Brain pericyte (primary cell): ENCODE results near the gene PNMA8A.
"Not testable (repeated sequence)": the region's sequence is repeated elsewhere in the genome, so short reads cannot be mapped to it uniquely, and the experiment has no call there.

Experiments used
- DNase-seq: peaks from one replicate; pipeline ENCODE4 v3.0.0-alpha.2; 2012; ENCODE audit warnings: low read depth, low spot score

PNMA8A gene

GRCh38 chr19:46471116-46471733, at the start of gene PNMA8A:
TSS of gene PNMA8A (minus strand) at chr19:46471563. CDS start at chr19:46471035, 528 bp downstream.
- no peak for DNase-seq

GRCh38 chr19:46520616-46521015, 49.3 kb upstream of the PNMA8A start:
- DNase-seq = no peak

- DNase-seq = no peak
These were observed 46.1 kb upstream of the PNMA8A start for GRCh38 chr19:46517471-46517870.

- DNase-seq = no peak
These were observed 44.6 kb upstream of the PNMA8A start for GRCh38 chr19:46515879-46516350.

- no peak for DNase-seq
These were observed 43.9 kb upstream of the PNMA8A start for GRCh38 chr19:46515290-46515609.

GRCh38 chr19:46514589-46515289, 43.4 kb upstream of the PNMA8A start:
- no peak for DNase-seq

- DNase-seq = no peak
These were observed 42.3 kb upstream of the PNMA8A start for GRCh38 chr19:46513461-46514236.

GRCh38 chr19:46511237-46511636, 39.9 kb upstream of the PNMA8A start:
- no peak for DNase-seq

- DNase-seq = no peak
These were observed 36.8 kb upstream of the PNMA8A start for GRCh38 chr19:46508206-46508605.

- no peak for DNase-seq
These were observed 32.6 kb upstream of the PNMA8A start for GRCh38 chr19:46503848-46504453.

- no peak for DNase-seq
These were observed 31.5 kb upstream of the PNMA8A start for GRCh38 chr19:46502891-46503290.

GRCh38 chr19:46499692-46500091, 28.3 kb upstream of the PNMA8A start:
- DNase-seq = no peak

- no peak for DNase-seq
These were observed 26.4 kb upstream of the PNMA8A start for GRCh38 chr19:46497773-46498172.

- not testable (repeated sequence) for DNase-seq
These were observed 25.5 kb upstream of the PNMA8A start for GRCh38 chr19:46496886-46497285.

GRCh38 chr19:46496304-46496703, 24.9 kb upstream of the PNMA8A start:
- no peak for DNase-seq

GRCh38 chr19:46495786-46496099, 24.4 kb upstream of the PNMA8A start, which contains the start of gene PNMA8B:
TSS of gene PNMA8B (minus strand) at chr19:46495867. CDS start at chr19:46495465, 402 bp downstream.
- no peak for DNase-seq

- no peak for DNase-seq
These were observed 23.8 kb upstream of the PNMA8A start for GRCh38 chr19:46494941-46495785.

- DNase-seq = no peak
These were observed 23.0 kb upstream of the PNMA8A start for GRCh38 chr19:46494146-46494940.

GRCh38 chr19:46493236-46494145, 22.1 kb upstream of the PNMA8A start:
- no peak for DNase-seq
